ENCODE results near the gene MAST1. TPM values are rescaled to one million over a fixed set of nuclear protein-coding genes. Genes with fewer than 3 reads are reported as not detected.
"Not testable (repeated sequence)": the region's sequence is repeated elsewhere in the genome, so short reads cannot be mapped to it uniquely, and the experiment has no call there.

MAST1 gene
- total RNA-seq, 2 donors from 2014 or later: 2.4 to 2.6 TPM

DNA sequence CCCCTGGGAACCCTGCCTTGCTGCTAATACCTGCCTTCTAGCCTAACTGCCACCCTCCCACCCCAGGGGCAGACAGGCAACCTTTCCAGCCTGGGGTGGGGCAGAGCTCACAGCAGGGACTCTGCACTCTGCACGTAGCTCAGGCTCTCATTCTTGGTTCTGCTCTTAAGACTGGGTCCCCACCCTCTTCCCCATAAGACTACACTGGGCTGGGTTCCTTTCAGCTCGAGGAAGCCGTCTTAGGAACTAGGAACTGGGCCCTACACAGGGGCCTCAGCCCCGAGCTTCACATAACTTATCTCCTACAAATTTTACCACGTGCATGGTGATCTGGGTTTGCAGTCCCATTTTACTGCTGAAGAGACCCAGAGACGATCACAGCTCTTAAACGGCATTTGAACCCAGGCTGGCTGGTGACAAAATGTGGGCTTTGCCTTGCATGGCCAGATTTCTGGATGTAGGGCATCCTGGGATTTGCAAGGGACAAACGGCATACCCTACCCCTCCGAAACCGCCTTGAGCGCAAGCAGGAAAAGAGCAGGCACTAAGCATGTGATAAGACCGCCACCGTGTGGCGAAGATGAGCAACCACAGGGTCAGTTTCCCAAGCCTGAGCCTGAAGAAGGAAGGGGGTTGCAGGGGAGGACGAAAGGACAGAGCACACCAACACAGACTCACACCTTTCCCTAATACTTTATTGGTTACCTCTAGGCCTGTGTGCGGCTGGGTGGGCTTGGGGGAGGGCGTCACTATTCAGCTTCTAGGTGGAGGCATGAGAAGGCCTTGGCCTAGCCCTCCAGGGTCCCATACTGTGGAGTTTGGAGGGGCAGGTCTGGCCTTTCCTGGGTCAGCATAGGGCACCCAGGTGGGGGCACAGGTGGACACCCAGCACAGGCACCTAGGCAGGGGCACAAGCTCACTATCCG, 41.9 kb upstream of the MAST1 start:
- H3K9me3 Mint-ChIP-seq: no peaks in the 10 kb centered on the region
- peak overlapping the region; percentile 81 for H3K27ac Mint-ChIP-seq
- H3K36me3 Mint-ChIP-seq (ENCODE audit: low read depth): peaks cover 80% of the 10 kb centered on the region
- H3K4me1 Mint-ChIP-seq: peaks cover 17% of the 10 kb centered on the region
- H3K27me3 Mint-ChIP-seq: no peaks in the 10 kb centered on the region
- peak overlapping the region; percentile 97 for H3K4me3 Mint-ChIP-seq
- peak; percentile 11 for ATAC-seq (replicated peaks)

DNA sequence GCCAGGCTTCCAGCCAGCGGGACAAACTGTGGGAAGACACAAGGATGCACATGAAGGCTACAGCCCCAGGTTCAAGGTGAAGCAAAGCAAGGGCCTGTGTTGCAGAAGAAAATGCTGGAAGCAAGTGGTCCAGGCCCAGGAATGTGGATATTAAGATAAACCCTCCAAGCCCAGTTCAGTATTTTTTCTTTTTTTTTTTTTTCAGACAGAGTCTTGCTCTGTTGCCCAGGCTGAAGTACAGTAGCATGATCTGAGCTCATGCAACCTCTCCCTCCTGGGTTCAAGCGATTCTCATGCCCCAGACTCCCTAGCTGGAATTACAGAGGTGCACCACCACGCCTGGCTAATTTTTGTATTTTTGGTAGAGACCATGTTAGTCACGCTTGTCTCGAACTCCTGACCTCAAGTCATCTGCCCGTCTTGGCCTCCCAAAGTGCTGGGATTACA, 41.2 kb upstream of the MAST1 start:
- no peak overlapping the region for H3K27ac Mint-ChIP-seq
- no peak overlapping the region for H3K4me3 Mint-ChIP-seq
- peaks cover 18% of the 10 kb centered on the region for H3K4me1 Mint-ChIP-seq
- peaks cover 73% of the 10 kb centered on the region for H3K36me3 Mint-ChIP-seq (ENCODE audit: low read depth)
- no peak for ATAC-seq (replicated peaks)
- no peaks in the 10 kb centered on the region for H3K27me3 Mint-ChIP-seq
- H3K9me3 Mint-ChIP-seq: no peaks in the 10 kb centered on the region

DNA sequence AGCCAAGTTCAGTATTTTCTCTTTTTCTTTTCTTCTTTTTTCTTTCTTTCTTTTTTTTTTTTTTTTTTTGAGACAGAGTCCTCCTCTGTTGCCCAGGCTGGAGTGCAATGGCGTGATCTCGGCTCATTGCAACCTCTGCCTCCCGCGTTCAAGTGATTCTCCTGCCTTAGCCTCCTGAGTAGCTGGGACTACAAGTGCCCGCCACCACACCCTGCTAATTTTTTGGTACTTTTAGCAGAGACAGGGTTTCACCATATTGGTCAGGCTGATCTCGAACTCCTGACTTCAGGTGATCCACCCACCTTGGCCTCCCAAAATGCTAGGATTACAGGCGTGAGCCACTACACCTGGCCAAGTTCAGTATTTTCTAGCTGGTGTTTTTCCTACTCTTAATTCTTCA, 40.7 kb upstream of the MAST1 start:
- peaks cover 23% of the 10 kb centered on the region for H3K4me1 Mint-ChIP-seq
- not testable (repeated sequence) for H3K27me3 Mint-ChIP-seq; H3K27ac Mint-ChIP-seq; H3K9me3 Mint-ChIP-seq; ATAC-seq (replicated peaks); H3K4me3 Mint-ChIP-seq
- H3K36me3 Mint-ChIP-seq (ENCODE audit: low read depth): peaks cover 69% of the 10 kb centered on the region

DNA sequence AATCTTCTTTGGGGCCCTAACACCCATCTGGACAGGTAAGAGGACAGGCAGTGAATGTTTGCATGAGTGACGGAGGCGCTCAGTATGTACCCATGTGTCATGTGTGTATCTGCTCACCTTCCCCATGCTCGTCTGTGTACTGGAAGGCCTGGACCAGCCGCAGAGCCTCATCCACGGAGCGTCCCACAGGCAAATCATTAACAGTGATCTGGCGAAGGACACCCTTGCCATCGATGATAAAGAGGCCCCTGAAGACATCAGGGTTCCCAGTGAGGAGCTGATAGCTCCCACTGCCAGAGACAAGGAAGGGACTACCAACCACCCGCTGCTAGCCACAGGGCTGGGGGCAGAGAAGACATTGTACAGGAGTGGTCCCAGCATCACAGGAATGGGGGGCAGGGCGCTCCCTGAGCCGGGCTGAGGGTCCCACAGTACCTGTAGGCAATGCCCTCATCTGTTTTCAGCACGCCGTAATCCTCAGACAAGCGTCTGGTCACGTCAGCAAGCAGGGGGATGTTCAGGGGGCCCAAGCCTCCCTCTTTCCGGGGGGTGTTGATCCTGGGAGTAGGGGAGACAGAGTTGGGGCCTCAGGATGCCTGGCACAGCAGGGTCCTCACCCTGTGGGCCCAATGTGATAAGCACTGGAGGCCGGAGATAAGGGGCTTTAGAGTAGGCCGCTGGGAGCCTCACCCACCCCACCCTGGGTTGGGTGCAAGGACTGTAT, 38.4 kb upstream of the MAST1 start:
- Mint-ChIP-seq H3K27ac (no peak overlapping the region), H3K27me3 (no peaks in the 10 kb centered on the region), H3K9me3 (no peaks in the 10 kb centered on the region), H3K4me3 (peak overlapping the region; percentile 83), H3K4me1 (peaks cover 18% of the 10 kb centered on the region), H3K36me3 (ENCODE audit: low read depth) (peaks cover 50% of the 10 kb centered on the region)
- no peak for ATAC-seq (replicated peaks)

DNA sequence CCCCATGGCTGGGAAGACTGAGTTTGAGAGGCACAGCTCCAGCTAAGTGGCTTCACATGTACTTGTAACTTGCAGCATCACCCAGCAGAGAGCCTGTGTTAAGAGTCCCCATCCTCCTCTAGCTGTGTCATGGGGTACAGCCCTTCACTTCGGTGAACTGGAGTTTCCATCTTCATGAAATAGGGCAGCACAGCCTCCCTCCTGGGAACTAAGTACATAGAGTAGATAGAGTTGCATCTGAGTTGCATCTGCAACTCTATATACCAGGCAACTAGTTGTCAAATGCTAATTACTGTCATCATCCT, 37.9 kb upstream of the MAST1 start:
- peaks cover 18% of the 10 kb centered on the region for H3K4me1 Mint-ChIP-seq
- no peak for ATAC-seq (replicated peaks)
- no peaks in the 10 kb centered on the region for H3K9me3 Mint-ChIP-seq
- peak overlapping the region; percentile 75 for H3K27ac Mint-ChIP-seq
- no peaks in the 10 kb centered on the region for H3K27me3 Mint-ChIP-seq
- peaks cover 50% of the 10 kb centered on the region for H3K36me3 Mint-ChIP-seq (ENCODE audit: low read depth)
- peak overlapping the region; percentile 83 for H3K4me3 Mint-ChIP-seq

DNA sequence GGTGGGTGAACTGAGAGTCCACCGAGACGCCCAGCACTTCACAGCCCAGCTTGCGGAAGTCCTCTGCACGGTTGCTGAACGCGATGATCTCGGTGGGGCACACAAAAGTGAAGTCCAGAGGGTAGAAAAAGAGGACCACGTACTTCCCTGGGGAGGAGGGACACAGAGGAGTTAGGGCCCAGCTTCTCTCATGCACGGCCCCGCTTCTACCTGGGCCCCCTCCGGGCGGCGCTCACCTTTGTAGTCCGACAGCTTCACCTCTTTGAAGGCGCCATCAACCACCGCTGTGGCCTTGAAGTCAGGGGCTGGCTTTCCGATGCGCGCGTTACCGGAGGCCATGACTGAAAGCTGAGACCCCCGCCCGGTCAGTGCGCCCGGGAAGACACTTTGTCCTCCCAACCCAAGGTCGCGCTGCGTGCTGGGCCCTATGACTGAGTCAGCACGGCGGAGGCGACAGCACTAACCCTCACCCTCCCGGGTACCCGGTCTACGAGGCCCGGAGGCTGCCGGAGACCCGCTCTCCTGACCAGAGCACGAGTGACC, 37.3 kb upstream of the MAST1 start:
- no peaks in the 10 kb centered on the region for H3K9me3 Mint-ChIP-seq
- peak; percentile 49 for ATAC-seq (replicated peaks)
- no peaks in the 10 kb centered on the region for H3K27me3 Mint-ChIP-seq
- peak overlapping the region; percentile 83 for H3K4me3 Mint-ChIP-seq
- H3K4me1 Mint-ChIP-seq: peaks cover 13% of the 10 kb centered on the region
- H3K27ac Mint-ChIP-seq: peak overlapping the region; percentile 75
- peaks cover 50% of the 10 kb centered on the region for H3K36me3 Mint-ChIP-seq (ENCODE audit: low read depth)

DNA sequence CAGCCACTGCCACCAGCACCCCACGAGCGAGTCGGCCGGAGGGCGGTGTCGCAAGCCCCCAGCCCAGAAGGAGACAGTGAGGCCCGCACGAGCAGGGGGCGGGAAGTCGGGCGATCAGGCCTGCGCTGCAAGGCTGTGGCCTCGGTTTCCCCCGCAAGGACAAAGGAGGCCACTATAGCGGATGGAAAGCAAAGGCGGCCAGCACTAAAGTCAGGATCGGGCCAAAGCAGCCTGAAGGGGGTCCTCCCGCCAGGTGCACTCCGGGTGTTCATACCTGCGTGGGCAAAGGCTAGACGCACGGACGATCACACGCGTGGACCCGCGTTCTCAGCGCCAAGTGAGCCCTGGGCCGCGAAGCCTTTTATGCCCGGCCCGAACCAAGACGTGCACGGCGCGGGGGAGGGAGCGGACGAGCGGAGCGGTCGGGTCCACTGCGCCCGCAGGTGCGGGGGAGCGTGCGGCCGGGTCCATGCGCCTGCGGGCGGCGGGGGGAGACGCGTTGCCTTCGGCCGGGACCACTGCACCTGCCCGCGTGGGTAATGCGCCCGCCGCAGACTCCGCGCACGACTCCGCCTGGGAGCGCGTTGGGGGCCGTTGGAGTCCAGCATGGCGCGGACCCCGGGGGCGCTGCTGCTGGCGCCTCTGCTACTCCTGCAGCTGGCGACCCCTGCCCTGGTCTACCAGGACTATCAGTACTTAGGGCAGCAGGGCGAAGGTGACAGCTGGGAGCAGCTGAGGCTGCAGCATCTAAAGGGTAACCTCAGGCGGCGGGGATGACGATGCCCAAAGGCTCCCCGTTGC, 36.6 kb upstream of the MAST1 start, which contains the start of the genes PRDX2 and THSD8:
Gene PRDX2 (minus strand): TSS at position 335 of the 801 bp plus-strand sequence. CDS start 539 bp downstream, outside the sequence.
Gene THSD8 (plus strand): TSS at position 604 of the 801 bp plus-strand sequence. CDS start 3 bp downstream, at position 607.
- ATAC-seq (replicated peaks): peak; percentile 79
- Mint-ChIP-seq H3K4me3 (peak within 1 kb of the TSS; percentile 83), H3K36me3 (ENCODE audit: low read depth) (peaks cover 49% of the 10 kb centered on the region), H3K27ac (peak within 1 kb of the TSS; percentile 75), H3K9me3 (no peaks in the 10 kb centered on the region), H3K4me1 (peaks cover 14% of the 10 kb centered on the region), H3K27me3 (no peaks in the 10 kb centered on the region)

DNA sequence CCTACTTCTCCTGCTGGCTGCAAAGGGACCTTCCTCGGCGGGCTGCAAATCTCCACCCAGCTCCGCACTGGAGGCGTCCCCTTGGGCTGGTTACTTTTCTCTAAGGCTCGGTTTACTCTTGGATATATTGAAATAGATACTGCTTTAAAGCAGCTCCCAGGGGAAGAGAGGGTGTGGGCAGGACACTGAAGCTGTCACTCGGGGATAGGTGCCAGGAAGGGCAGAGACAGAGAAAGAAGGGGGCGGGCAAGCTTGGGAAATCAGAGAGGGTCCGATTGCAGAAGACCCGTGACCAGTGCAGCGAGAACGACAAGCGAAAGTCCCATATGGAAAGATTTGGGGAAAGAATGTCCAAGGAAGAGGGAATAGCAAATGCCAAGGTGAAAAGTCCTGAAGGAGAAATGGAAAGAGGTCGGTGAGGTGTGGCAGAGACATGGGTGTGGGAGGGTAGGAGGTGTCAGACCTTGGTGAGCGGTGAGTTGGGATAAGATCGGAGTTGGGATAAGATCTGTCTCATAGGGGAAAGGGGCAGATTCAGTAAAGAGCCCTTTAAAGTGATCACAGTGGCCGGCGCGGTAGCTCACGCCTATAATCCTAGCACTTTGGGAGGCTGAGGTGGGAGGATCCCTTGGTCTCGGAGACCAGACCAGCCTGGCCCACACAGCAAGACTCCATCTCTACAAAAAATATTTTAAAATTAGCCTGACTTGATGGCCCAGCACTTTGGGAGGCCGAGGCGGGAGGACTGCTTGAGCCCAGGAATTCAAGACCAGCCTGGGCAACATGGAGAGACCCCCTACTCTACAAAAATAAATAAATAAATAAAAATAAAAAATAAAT, 35.8 kb upstream of the MAST1 start:
- Mint-ChIP-seq H3K36me3 (ENCODE audit: low read depth) (peaks cover 49% of the 10 kb centered on the region), H3K9me3 (no peaks in the 10 kb centered on the region), H3K27ac (peak overlapping the region; percentile 36), H3K27me3 (no peaks in the 10 kb centered on the region), H3K4me3 (peak overlapping the region; percentile 83), H3K4me1 (peaks cover 14% of the 10 kb centered on the region)
- no peak for ATAC-seq (replicated peaks)

DNA sequence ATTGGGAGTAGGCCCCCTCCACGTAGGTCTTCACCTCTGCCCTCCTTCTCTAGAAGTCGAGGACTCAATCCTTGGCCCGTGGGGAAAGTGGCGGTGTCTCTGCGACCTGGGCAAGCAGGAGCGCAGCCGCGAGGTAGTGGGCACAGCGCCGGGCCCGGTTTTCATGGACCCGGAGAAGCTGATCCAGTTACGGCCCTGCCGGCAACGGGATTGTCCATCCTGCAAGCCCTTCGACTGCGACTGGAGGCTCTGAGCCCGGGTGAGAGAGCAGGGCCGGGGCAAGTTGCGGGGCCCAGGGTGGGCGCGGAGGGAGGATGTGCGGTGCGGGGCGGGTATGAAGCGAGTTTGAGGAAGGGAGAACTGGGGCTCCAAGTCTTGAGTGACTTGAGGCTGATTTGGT, 34.3 kb upstream of the MAST1 start:
- Mint-ChIP-seq H3K27ac (no peak overlapping the region), H3K9me3 (no peaks in the 10 kb centered on the region), H3K4me3 (no peak overlapping the region), H3K4me1 (peaks cover 14% of the 10 kb centered on the region), H3K27me3 (no peaks in the 10 kb centered on the region), H3K36me3 (ENCODE audit: low read depth) (peaks cover 51% of the 10 kb centered on the region)
- no peak for ATAC-seq (replicated peaks)

DNA sequence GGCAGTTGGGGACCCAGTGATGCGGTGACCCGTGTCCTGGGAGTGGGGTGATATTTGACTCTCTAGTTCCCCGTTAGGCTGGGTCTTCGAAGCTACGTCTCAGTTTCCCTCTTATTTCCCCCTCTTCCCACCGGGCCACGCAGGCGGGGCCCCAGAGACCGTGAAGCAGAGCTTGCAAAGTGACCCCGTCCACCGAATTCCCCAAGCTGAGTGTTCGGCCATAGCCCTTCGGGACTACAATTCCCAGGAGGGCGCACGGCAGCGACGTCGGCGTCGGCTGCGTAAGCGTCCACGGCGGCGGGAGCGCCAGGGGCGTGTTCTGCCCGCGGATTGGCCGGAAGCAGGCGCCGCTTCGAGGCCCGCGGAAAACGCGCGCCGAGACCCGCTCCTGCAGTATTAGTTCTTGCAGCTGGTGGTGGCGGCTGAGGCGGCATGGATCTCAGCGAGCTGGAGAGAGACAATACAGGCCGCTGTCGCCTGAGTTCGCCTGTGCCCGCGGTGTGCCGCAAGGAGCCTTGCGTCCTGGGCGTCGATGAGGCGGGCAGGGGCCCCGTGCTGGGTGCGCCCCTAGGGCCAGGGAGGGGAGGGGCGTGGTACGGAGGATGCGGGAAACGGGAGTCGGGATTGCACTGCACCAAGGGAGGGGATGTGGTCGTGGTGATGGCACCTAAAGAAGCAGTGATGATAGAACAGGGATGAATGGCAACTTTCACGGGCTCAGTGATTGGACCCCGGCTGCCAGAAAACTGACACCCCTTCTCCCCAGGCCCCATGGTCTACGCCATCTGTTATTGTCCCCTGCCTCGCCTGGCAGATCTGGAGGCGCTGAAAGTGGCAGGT, 31.9 kb upstream of the MAST1 start, which contains the start of gene RNASEH2A:
Gene RNASEH2A (plus strand): TSS at position 343 of the 840 bp plus-strand sequence. CDS start 90 bp downstream, at position 433.
- Mint-ChIP-seq H3K27me3 (no peaks in the 10 kb centered on the region), H3K4me1 (peaks cover 14% of the 10 kb centered on the region), H3K9me3 (no peaks in the 10 kb centered on the region), H3K27ac (peak within 1 kb of the TSS; percentile 94), H3K4me3 (peak within 1 kb of the TSS; percentile 95), H3K36me3 (ENCODE audit: low read depth) (peaks cover 47% of the 10 kb centered on the region)
- peak; percentile 92 for ATAC-seq (replicated peaks)

DNA sequence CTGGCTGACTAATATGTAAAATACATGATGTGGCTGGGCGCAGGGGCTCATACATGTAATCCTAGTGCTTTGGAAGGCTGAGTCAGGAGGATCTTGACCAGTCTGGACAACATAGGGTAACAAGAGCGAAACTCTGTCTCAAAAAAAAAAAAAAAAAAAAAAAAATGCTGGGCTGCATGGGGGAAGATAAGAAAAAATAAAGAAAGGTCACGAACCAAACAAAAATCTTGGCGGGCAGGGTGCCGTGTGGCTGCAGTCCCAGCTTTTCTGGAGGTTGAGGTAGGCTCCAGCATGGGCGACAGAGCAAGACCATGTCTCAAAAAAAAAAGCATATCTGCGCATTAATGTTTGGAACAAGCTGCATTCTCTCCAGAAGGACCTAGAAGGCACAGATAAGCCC, 23.2 kb upstream of the MAST1 start:
- Mint-ChIP-seq H3K9me3 (no peaks in the 10 kb centered on the region), H3K4me1 (no peaks in the 10 kb centered on the region), H3K36me3 (ENCODE audit: low read depth) (peaks cover 51% of the 10 kb centered on the region), H3K4me3 (no peak overlapping the region), H3K27me3 (no peaks in the 10 kb centered on the region), H3K27ac (no peak overlapping the region)
- no peak for ATAC-seq (replicated peaks)

DNA sequence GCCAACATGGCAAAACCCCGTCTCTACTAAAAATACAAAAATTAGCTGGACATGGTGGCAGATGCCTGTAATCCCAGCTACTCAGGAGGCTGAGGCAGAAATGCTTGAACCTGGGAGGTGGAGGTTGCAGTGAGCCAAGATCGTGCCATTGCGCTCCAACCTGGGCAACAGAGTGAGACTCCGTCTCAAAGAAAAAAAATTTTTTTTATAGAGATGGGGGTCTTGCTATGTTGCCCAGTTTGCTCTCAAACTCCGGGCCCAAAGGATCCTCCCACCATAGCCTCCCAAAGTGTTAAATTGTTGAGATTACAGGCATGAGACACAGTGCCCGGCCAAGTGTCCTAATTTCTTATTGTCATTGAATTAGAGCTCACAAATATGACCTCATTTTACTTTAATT, 21.1 kb upstream of the MAST1 start:
- not testable (repeated sequence) for H3K4me3 Mint-ChIP-seq; ATAC-seq (replicated peaks); H3K27ac Mint-ChIP-seq; H3K4me1 Mint-ChIP-seq; H3K9me3 Mint-ChIP-seq; H3K27me3 Mint-ChIP-seq
- peaks cover 33% of the 10 kb centered on the region for H3K36me3 Mint-ChIP-seq (ENCODE audit: low read depth)
